ENCODE measurements around the gene HSPA6.
"Not testable (repeated sequence)": the region's sequence is repeated elsewhere in the genome, so short reads cannot be mapped to it uniquely, and the experiment has no call there.

DNA sequence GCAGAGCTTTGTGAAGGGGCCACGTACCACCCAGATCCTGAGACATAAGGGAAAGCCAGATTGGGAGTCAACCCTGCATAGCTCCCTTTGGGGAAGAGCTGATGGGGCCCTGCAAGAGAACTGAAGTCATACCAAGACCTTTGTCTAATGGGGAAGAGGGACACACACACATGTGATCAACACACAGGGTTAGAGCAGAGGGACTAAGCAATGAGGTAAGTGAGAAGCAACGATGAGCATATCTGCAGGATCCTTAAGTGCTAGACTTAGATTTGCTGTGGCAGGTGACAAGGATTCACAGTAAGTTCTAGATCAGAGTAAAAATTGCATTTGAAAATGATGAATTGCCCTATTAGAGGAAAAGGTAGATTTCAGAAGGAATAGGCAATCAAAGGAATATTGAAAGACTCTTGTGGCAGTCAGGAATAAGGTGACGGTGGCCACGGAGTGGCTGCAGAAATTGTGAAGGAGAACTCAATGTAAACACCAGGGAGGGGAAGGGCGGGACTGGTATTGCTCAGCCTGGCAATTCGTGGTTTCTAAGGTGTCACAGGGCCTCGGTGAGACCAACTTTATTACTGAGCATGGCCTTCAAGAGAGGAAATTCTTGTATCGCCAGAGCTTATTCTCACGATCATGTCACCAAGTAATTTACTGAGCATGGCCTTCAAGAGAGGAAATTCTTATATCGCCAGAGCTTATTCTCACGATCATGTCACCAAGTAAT, 20.8 kb downstream of the HSPA6 start:
- not testable (repeated sequence) for TF ChIP-seq POLR2AphosphoS5 (IDR thresholded peaks at IDR 0.05; ENCODE audit: low read depth, low read length); POLR2A (IDR thresholded peaks at IDR 0.05; ENCODE audit: low read depth, low read length); TAF1 (IDR thresholded peaks at IDR 0.05; ENCODE audit: borderline replicate concordance, low read depth, low read length)

Measured in GM12892 (cell line).